GM18511 (cell line): ENCODE results near the gene ISLR.
A peak's percentile ranks its signal among the peaks of the same experiment; 100 is the strongest.
"Not testable (repeated sequence)": the region's sequence is repeated elsewhere in the genome, so short reads cannot be mapped to it uniquely, and the experiment has no call there.

Source experiments
- ATAC-seq: cut with Tn5 transposase; IDR thresholded peaks from one replicate; pipeline ENCODE4 v1.9.1; 2021; ENCODE audit warnings: mild to moderate bottlenecking, moderate library complexity; ENCODE audit not compliant: unreplicated experiment

ISLR gene

DNA sequence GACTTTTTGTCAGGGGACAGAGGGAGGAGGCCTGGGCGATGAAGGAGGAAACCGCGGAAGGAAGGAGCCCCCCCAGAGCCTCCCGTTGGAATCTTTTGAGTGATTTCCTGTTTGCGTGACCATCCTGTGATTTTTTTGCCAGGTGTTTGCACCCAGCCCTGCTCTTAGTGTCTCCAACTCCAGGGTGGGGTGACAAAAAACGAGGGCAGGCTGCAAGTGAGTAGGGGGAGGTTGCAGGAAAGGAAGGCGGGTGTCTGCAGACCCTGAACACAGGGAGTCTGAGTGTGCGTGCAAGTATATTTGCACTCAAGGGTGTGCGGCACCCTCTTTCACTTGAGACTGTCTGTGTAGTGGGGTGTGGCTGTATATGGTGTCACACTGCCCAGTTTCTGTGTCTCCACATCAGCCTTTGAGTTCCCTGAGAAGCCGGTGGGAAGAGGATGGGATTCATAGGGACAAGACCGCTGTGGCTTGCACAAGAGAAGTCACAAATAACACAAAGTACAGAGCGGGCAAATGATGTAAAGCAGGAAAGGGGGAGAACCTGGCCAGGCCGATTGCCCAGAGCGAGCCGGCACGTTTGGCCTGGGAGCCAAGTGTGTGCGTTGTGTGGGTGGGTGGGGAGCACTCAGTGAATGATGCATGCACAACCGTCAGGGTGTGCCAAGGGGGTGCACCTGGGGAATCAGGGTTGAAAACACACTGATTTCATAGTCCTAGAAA, 36.5 kb upstream of the ISLR start:
- no peak for ATAC-seq

DNA sequence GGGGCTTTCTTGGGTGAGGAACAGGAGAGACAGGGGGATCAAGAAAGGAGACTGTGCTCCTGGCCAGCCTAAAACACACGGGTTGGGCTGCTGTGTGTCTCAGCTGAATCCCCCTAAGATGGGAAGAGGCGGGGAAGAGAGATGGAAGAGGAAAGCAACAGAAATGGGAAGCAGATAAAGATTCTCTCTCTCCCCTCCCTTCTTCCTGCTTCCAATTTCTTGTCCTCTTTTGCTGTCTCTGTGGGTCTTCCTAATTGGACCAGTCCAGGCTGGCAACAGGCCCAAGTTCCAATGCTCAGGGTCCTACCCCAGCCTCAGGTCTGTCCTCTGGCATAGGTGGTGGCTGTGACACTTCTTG, 36.0 kb upstream of the ISLR start:
- no peak for ATAC-seq

DNA sequence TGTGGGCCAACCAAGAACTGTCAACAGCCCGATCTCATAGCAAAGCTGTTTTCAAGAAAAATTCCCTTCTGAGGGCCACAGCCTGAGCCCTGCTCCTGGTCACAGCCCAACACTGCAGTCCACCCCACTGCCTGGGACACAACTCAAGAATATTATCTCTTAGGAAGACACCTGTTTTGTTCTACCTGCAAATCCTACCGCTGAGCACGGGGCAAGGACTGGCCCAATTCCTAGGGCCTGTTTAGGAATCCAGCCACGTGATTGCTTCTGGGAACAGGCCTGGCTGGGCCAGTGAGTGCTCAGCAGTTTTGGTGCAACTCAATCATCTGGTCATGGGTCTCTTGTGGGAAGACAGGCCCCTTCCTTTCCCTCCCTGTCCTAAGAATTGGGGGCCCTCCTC, 34.9 kb upstream of the ISLR start:
- ATAC-seq: no peak

DNA sequence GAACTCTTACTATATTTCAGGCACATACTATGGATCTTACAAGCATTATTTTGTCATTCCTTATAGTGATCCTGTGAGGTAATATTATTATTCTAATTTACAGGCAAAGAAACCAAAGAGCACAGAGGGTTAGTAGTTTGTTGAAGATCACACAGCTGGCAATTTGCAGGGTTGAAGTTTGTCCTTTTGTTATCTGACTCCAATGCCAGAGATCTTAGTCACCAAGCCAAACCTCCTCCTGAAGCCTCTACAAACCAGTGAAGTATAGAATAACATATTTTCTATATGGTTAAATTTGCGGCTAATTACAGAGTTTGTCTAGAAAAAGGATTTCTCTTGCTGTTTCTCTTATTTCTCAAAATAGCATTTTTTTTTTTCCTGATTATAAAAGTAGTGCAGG, 31.9 kb upstream of the ISLR start:
- ATAC-seq: no peak

DNA sequence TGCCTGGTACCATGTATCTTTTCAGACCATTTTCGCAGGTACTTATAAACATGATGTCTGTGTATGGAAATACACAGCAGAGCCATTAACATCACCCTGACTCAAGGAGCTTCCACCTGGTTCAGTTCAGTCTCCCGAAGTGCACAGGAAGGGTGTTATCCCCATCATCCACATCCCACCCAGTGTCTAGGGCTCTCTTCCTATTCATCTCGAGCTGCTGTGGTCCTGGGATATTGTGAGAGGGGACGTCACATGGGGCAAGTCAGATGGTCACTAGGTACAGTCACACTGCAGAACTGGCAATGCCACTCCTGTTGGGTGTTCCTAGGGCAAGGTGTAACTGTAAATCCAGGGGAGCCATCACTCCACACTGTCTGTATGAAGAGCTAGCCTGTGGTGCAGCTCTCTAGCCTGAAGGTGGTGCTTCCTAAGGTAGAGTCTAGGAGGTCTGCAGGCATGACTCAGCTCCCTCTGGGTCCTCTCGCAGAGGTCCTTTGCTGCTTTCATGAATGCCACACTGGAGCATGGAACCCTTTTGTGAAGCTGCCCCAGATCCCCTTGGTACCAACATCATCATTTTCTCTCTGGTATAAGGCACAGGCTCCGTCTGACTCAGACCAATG, 29.2 kb upstream of the ISLR start:
- ATAC-seq: no peak

DNA sequence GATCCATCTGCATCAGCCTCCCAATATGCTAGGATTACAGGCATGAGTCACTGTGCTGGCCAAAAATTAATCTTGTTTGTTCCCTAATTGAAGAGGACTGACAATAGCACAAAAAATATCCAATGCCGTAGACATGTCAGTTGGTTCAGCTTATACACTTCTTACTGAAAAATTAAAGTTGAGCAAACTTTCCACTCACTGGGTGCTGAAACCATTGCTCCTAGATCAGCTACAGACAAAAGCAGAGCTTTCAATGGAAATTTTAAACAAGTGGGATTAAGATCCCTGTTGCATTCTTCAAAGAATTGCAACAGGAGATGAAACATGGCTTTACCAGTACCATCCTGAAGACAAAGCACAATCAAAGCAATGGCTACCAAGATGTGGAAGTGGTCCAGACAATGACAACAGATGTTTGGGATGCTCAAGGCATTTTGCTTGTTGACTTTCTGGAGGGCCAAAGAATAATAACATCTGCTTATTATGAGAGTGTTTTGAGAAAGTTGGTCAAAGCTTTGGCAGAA, 27.2 kb upstream of the ISLR start:
- no peak for ATAC-seq

DNA sequence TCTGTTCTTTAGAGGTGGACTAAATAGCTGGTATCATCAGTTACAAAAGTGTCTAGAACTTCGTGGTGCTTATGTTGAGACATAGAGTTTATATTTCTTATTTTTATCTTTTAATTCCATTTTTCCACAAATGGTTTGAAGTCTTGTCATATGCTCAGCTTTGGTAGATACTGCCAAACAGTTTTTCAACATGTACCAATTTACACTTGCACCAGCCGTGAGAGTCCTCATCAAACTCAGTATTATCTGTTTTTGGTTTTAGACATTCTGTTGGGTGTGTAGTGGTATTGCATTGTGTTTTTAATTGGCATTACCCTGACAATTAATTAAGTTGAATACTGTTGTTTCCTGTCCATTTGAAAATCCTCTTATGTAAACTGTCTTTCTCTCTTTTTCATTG, 26.5 kb upstream of the ISLR start:
- no peak for ATAC-seq

DNA sequence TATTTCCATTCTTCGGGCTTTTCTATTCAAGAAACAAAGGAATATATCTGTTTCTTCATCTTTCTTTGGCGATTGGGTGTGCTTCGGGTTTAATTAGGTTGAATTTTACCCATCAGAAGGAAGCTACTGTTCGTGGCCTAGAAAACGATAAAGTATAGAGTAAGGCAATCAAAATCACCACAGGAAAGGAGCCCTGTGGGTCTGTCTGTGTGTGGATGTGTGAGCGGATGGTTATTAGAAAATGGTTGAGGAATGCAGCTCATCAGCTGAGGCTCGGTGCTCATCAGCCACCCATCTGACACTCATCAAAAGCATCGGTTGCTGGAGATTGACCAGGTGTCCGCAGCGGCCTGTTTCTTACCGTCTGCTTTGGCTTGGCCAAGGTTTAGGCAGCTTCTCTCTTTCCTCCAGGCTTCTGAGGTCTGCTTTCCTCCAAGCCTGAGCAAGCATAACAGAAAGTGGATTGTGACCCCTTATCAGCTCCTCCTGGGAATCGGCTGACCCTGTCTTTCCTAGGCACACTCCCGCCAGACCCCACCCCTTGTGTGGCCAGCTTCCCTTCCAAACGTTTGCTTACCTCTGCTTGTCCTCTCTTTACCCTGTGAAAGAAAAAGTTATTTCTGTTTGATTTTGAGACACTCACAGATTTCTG, 17.6 kb upstream of the ISLR start:
- no peak for ATAC-seq

DNA sequence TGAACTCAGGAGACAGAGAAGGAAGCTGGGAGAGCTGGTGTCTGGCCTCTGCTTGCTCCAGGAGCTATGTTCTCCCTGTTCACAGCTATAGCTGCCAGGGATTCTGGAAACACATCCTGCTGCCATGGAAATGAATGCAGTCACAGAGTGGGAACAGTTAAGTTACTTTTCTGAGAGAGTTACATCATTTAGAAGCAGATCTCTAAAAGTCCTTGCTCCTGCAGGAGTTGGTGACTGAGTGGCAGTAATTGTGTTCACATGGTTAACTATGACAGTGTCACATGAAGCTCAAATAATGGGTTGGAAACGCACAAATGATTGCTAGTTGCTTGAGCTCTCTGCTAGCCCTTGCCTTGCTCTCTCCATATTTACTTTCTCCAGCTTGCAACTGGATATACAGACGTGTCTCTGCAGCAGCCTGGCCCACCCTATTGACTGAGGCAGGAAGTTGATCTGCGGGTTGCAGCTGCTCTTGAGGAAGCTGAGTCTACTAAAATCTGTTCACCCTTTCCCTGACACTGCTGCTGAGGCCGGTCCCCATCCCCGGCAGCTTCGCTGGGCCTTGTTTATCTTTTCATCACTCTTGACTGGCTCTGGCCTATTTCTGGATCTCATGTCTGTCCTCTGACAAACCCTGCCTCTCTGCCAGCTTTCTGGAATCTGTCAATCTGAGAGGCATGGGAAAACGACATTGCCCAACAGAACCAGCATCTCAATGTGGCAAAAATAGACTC, 16.7 kb upstream of the ISLR start:
- ATAC-seq: no peak

DNA sequence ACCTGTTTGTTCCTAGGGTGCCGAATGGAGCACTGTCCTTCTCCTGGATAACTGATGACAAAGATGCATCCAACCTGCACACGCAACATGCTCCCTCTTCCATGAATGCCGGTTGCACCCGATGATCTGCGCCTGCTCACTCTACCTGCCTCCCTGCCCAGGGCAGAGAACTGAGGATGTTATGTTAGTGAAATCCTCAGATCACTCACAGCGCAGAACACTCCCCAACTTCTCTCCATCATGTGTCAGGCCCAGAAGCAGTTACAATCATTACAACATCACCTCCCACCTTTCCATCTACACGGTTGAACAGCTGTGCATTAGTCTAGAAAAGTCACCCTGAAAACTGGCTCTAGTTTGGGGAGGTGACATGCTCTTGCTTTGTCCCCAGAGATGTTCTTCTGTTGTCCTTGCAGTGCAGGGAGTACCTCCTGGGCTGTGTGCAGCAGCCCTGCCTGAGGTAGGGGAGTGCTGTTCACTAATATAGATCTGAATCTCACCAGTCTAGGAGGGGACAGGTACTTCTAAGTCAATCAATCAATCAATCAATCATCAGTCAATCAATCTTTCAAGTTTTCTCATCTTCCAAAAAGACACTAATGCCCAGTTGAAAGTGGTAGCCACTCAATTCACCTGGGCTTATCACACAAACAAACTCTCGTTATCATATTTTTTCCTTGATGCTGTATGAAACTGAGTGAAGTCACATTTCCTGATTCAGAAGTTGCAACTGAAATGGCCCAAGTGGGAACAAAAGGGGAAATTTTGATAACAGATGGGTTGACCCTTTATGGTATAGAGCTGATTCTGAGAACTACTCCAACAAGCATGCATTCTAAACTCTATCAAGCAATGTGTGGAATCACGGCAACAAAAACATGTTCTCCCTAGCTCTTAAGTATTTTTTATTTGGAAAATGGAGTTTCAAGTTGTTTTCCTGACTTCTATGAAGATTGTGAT, 15.4 kb upstream of the ISLR start:
- ATAC-seq: no peak

DNA sequence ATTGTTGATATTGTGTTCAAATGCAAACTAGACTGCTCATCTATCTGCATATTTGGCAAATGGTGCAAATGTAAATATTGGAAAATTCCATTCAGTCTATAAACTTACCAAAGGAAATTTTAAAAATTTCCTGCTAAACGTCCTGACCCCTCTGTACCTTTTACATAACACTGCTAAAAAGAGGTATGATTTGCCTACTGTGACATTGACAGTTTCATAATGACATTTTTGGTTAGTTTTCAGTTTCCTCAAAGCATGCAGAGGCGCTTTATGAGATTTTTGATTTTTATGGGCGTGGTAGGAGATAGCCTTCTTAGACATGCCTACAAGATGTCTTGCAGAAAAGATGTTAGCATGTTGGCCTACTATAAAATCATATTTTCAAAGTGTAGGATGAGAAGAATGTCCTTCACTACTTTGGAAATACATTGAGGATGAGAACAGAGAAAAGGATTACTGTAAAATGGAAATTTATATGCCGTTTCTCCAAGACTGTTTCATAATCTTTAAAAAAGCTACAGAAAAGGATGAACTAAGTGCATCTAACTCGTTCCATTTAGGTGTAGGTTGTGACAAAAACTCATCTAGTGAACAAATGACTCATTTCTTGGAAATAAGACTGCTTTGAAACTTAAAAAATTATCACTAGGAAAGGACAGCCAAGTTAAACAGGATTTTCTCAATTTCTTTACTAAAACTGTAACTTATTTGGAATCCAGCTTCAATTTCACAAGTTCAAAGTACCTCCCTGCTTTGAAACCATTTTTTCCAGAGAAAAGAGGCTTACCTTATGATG, 14.5 kb upstream of the ISLR start:
- ATAC-seq: peak; percentile 62

DNA sequence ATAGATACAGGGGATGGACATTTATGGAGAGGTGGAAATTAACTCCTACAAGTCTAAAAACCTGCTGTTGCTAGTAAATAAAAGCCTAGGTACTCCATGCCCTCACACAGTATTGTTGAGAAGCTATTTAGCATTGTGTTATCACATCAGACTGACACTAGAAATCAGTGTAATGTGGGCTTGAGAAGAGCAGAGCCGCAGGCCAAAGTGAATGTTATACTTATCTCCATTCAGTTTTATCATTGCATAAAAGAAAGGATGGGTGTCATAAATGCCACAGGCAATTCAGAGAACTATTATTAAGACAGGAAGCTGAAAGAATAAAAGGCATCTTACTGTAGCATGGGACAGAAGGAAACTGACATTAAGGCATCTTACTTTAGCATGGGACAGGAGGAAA, 13.7 kb upstream of the ISLR start:
- no peak for ATAC-seq

DNA sequence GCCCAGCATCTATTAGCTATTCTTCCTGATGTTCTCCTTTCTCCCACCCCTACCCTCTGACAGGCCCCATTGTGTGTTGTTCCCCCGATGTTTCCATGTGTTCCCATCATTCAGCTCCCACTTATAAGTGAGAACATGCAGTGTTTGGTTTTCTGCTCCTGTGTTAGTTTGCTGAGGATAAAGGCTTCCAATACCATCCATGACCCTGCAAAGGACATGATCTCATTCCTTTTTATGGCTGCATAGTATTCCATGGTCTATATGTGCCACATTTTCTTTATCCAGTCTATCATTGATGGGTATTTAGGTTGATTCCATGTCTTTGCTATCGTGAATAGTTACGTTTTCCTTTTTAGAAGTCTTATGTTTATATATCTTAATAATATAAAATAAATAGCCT, 13.1 kb upstream of the ISLR start:
- not testable (repeated sequence) for ATAC-seq

DNA sequence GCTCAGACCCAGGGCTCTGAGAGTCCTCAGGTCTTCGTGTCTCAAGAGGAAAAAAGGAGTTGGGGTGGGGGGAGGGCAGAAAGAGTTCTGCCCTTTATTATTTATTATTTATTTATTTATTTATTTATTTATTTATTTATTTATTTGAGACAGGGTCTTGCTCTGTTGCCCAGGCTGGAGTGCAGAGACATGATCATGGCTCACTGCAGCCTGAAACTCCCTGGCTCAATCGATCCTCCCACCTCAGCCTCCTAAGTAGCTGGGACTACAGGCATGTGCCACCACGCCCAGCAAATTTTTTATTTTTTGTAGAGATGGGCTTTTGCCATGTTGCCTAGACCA, 11.3 kb upstream of the ISLR start:
- not testable (repeated sequence) for ATAC-seq

DNA sequence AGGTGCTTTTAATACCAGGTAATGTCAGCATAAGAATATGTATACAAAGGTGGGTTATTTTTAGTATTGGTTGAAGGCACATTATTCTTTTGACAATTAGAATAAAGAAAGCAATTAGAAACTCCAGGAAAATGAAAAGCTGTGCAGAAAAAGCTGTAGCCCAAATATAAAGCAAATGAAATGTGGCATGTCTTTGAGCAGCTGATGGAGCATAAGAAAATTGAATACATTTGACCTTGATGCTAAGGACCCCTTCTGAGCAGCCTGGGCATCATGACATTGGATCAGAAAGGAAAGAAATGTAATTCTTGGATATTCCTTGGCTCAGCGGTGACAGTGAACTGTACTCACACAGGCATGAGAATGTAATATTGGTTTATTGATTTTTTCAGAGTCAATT, 8.0 kb upstream of the ISLR start:
- no peak for ATAC-seq

DNA sequence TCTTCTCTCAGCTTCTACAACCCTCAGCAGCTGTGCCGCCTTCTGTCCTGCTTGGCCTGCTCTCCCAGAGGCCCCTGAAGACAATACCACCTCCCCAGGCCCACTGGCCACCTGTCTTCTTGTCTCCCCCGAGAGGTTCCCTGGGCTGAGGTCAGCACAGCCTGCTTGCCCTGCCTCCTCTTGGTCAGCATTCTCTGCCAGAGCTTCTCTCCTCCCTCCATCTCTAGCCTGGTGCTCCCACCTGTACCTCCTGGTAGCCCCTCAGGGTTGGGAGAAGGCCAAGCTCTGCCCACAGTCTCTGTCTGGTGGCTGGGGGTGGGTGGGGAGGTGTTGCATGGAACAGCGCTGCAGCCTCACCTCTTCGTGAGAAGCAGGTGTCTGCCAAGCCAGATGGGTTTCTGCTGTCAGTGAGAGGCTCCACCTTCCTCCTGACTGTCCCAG, 5.6 kb upstream of the ISLR start:
- no peak for ATAC-seq

DNA sequence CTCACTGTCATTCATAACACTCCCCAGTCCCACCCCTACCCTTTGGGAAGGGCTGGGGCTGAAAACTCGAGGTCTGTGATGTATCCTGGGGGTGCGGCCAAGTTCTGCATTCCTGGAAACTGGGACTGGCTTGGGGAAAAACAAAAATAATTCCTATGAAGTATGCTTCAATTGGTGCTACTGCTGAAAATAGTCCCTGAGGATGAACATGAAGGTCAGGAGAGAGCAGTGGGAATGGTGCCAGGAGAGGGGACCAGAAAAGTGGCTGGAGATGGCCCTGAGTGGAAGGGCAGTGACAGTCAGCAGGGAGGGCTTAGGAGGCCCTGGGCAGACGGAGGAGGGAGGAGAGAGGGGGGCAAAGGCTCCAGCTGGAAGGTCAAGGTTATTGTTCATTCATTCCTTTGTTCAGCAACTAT, 4.8 kb upstream of the ISLR start:
- no peak for ATAC-seq

DNA sequence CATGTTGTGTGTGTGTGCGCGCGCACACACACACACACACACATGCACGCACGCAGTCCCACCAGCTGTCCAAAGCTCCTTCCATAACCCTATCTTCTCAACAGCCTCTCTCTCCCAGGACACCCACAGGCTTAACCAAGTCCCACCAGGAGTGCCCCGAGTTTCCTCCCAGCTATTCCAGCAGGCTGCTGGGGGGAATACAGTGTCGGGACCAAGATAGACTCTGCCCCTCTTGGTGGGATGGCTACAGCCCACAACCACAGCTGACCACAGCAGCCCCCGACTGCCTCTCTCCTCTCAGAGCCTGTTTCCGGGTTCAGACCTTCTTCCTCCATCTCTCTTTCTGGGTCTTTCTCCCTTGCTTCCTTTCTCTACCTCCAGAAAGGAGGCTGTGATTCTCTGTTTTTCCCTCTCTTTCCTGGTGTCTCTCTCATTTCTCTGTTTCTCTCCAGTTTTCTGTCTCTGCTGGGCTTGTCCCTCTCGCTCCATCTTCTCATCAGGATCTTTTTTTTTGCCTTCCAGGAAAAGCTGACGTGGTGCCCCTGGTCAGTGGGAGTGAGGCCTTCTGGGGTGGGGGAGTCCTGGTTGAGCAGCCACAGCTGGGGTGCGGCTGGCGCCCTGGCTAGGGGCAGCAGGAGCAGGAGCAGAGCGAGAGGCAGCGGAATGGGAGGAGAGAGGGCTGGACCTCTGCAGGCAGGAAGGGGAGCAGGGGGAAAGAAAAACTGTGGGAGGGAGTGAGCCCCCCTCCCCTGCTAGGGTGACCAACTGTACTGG, 3.3 kb upstream of the ISLR start:
- ATAC-seq: no peak
